ENCODE results near the gene HPD.
A peak's percentile ranks its signal among the peaks of the same experiment; 100 is the strongest.

The HPD gene

DNA sequence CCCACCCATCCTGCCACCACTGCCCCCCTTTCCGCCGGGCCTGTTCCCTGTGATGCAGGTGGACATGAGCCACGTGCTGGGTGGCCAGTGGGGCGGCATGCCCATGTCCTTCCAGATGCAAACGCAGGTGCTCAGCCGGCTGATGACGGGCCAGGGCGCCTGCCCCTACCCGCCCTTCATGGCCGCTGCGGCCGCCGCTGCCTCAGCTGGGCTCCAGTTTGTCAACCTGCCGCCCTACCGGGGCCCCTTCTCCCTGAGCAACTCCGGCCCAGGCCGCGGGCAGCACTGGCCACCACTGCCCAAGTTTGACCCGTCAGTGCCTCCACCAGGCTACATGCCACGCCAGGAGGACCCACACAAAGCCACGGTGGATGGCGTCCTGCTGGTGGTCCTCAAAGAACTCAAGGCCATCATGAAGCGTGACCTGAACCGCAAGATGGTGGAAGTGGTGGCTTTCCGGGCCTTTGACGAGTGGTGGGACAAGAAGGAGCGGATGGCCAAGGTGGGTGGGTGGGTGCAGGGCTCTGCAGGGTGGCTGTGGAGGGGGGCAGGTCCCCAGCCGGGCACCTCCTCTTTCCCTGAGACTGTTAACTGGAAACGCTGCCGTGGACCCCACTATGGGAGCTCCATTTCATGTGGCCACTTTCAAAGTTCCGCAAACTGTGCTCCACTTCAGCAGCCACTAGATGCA, 44.1 kb downstream of the HPD start:
- Histone ChIP-seq H3K27ac (peak overlapping the region; percentile 33), H3K27me3 (no peaks in the 10 kb centered on the region), H3K36me3 (peaks cover 93% of the 10 kb centered on the region), H3K9me3 (no peaks in the 10 kb centered on the region), H3K4me3 (ENCODE audit: low read depth in 1 of 2, low read length in 1 of 2) (no peak overlapping the region), H3K4me1 (ENCODE audit: control insufficient read depth in 1 of 2, insufficient read depth in 1 of 2, low read depth in 1 of 2, low read length in 1 of 2) (peaks cover 36 to 51% of the 10 kb centered on the region in 2 experiments)
- TF ChIP-seq, protein P1, sequence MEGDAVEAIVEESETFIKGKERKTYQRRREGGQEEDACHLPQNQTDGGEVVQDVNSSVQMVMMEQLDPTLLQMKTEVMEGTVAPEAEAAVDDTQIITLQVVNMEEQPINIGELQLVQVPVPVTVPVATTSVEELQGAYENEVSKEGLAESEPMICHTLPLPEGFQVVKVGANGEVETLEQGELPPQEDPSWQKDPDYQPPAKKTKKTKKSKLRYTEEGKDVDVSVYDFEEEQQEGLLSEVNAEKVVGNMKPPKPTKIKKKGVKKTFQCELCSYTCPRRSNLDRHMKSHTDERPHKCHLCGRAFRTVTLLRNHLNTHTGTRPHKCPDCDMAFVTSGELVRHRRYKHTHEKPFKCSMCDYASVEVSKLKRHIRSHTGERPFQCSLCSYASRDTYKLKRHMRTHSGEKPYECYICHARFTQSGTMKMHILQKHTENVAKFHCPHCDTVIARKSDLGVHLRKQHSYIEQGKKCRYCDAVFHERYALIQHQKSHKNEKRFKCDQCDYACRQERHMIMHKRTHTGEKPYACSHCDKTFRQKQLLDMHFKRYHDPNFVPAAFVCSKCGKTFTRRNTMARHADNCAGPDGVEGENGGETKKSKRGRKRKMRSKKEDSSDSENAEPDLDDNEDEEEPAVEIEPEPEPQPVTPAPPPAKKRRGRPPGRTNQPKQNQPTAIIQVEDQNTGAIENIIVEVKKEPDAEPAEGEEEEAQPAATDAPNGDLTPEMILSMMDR (IDR thresholded peaks at IDR 0.05), result no peak

- H3K27me3 ChIP-seq, result no peaks in the 10 kb centered on the region
- TF ChIP-seq, protein P1 (IDR thresholded peaks at IDR 0.05), result no peak
- H3K4me1 ChIP-seq (ENCODE audit: control insufficient read depth in 1 of 2, insufficient read depth in 1 of 2, low read depth in 1 of 2, low read length in 1 of 2), result peaks cover 40 to 52% of the 10 kb centered on the region in 2 experiments
- peaks cover 93% of the 10 kb centered on the region for H3K36me3 ChIP-seq
- peak overlapping the region; percentile 100 for H3K27ac ChIP-seq
- peak overlapping the region; percentile 68 to 81 for H3K4me3 ChIP-seq (ENCODE audit: low read depth in 1 of 2, low read length in 1 of 2)
- H3K9me3 ChIP-seq, result no peaks in the 10 kb centered on the region
Observed at GRCh38 chr12:121813951-121814350, 44.7 kb downstream of the HPD start.

- Histone ChIP-seq H3K27me3 (no peaks in the 10 kb centered on the region), H3K9me3 (no peaks in the 10 kb centered on the region), H3K27ac (peak overlapping the region; percentile 100), H3K4me1 (ENCODE audit: control insufficient read depth in 1 of 2, insufficient read depth in 1 of 2, low read depth in 1 of 2, low read length in 1 of 2) (peaks cover 45 to 60% of the 10 kb centered on the region in 2 experiments), H3K4me3 (ENCODE audit: low read depth in 1 of 2, low read length in 1 of 2) (peak overlapping the region; percentile 68 to 81), H3K36me3 (peaks cover 93% of the 10 kb centered on the region)
- TF ChIP-seq, protein P1 (IDR thresholded peaks at IDR 0.05), result no peak
Observed at GRCh38 chr12:121812921-121813896, 45.5 kb downstream of the HPD start.

DNA sequence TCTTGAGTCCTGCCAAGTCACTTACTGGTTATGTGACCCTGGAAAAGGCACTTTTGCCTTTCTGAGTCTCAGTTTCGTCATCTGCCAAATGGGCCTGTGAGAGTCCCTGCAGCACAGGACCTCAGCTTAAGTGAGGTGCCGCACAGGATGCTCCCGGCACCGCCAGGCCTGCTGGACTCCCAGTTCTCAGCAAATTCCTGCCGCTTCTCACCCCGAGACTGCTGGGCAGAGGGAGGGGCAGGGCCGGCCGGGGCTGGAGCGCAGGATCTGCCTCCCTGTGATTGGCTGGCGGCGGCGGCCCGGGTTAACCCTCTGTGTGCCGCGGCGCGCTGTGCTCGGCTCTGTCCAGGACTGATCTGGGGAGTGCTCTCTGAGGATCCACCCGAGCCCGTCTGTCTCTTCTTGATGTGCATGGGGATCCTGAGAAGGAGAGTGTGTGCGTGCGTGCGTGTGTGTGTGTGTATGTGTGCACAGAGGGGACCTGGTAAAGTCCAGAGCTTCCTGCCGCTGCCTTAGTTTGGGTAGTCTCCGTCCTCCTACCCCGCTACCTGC, 46.3 kb downstream of the HPD start:
- Histone ChIP-seq H3K4me3 (ENCODE audit: low read depth in 1 of 2, low read length in 1 of 2) (peak overlapping the region; percentile 68 to 81), H3K9me3 (no peaks in the 10 kb centered on the region), H3K27ac (peak overlapping the region; percentile 100), H3K4me1 (ENCODE audit: control insufficient read depth in 1 of 2, insufficient read depth in 1 of 2, low read depth in 1 of 2, low read length in 1 of 2) (peaks cover 53 to 68% of the 10 kb centered on the region in 2 experiments), H3K36me3 (peaks cover 93% of the 10 kb centered on the region), H3K27me3 (no peaks in the 10 kb centered on the region)
- TF ChIP-seq, protein P1 (IDR thresholded peaks at IDR 0.05), result peak; percentile 3

DNA sequence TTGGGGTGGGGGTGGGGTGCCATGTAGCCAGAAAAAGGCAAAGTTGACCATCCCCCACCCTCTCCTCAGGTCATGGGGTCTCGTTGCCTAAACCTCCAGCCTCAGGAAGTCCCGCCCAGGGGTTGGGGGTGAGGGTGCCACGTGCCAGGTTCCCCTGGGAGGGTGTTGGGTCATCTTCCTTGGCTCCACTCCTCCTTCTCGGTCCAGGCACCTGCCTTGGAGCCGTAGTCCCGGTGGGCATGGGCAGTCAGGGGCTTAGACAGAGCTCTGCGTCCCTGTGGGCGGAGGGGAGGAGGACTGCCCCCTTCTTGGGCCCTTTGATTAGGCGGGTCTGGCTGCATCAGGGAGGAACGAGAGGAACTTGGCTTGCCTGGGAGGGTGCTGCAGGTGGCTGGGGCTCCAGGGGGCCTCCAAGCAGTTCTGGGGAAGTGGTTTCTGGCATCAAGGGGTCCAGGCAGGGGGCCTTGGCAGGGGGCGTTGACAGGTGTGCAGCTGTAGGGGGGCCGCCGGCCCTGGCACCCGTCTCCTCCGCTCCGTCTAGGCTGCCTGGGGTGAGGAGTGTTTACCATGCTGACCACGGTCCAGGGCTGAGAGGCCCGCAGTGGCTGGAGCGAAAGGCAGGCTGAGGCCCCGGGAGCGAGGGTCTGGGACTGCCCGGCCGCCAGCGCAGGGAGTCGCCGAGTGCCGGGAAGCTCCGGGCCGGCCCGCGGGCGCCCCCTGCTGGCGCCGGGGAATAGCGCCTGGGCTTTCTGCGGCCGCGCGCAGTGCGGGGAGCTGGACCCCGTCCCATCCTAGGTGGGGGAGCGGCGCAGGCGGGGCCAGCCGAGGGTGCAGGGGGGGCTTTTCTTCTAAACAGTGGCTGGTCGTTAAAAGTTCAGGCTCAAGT, 47.0 kb downstream of the HPD start:
- Histone ChIP-seq H3K27ac (peak overlapping the region; percentile 100), H3K36me3 (peaks cover 85% of the 10 kb centered on the region), H3K9me3 (no peaks in the 10 kb centered on the region), H3K4me3 (ENCODE audit: low read depth in 1 of 2, low read length in 1 of 2) (peak overlapping the region; percentile 68 to 81), H3K27me3 (no peaks in the 10 kb centered on the region), H3K4me1 (ENCODE audit: control insufficient read depth in 1 of 2, insufficient read depth in 1 of 2, low read depth in 1 of 2, low read length in 1 of 2) (peaks cover 61 to 75% of the 10 kb centered on the region in 2 experiments)
- TF ChIP-seq, protein P1 (IDR thresholded peaks at IDR 0.05), result peak; percentile 96
